ENCODE results near the gene TAOK3. TPM values are rescaled to one million over a fixed set of nuclear protein-coding genes. Genes with fewer than 3 reads are reported as not detected.
A peak's percentile ranks its signal among the peaks of the same experiment; 100 is the strongest.

Gene TAOK3
- total RNA-seq, 1 donor from 2014 or later = 15.7 TPM

GRCh38 chr12:118107694-118108093 is 265.0 kb downstream of the TAOK3 start:
- Histone ChIP-seq H3K4me3 (ENCODE audit: insufficient read depth, low read depth, low read length) (no peak overlapping the region), H3K4me2 (ENCODE audit: low read length) (no peak overlapping the region), H3K4me1 (ENCODE audit: insufficient read depth, low read length) (peaks cover 3% of the 10 kb centered on the region), H3K27me3 (ENCODE audit: insufficient read depth, low read length) (no peaks in the 10 kb centered on the region), H4K20me1 (ENCODE audit: insufficient read depth, low read length) (no peaks in the 10 kb centered on the region), H3K9me3 (ENCODE audit: insufficient read depth, low read depth, low read length) (no peaks in the 10 kb centered on the region), H2AFZ (ENCODE audit: low read depth, low read length) (no peak overlapping the region), H3K27ac (ENCODE audit: low read depth, low read length) (no peak overlapping the region), H3K79me2 (ENCODE audit: insufficient read depth, low read length) (no peaks in the 10 kb centered on the region), H3K9ac (ENCODE audit: low read length) (no peak overlapping the region), H3K36me3 (ENCODE audit: insufficient read depth, low read length) (no peaks in the 10 kb centered on the region)
- peaks cover 3% of the 10 kb centered on the region for H3K4me1 Mint-ChIP-seq (ENCODE audit: low read depth, unreplicated experiment)
- H3K36me3 Mint-ChIP-seq (ENCODE audit: low read depth, unreplicated experiment) = no peaks in the 10 kb centered on the region
- no peak overlapping the region for H3K27ac Mint-ChIP-seq (ENCODE audit: unreplicated experiment)
- DNase-seq (ENCODE audit: low read depth) = no peak
- H3K27me3 Mint-ChIP-seq (ENCODE audit: low read depth, unreplicated experiment) = no peaks in the 10 kb centered on the region
- no peaks in the 10 kb centered on the region for H3K9me3 Mint-ChIP-seq (ENCODE audit: unreplicated experiment)
- no peak overlapping the region for H3K4me3 Mint-ChIP-seq (ENCODE audit: unreplicated experiment)
- no peak for FAIRE-seq
- TF ChIP-seq, protein P1, sequence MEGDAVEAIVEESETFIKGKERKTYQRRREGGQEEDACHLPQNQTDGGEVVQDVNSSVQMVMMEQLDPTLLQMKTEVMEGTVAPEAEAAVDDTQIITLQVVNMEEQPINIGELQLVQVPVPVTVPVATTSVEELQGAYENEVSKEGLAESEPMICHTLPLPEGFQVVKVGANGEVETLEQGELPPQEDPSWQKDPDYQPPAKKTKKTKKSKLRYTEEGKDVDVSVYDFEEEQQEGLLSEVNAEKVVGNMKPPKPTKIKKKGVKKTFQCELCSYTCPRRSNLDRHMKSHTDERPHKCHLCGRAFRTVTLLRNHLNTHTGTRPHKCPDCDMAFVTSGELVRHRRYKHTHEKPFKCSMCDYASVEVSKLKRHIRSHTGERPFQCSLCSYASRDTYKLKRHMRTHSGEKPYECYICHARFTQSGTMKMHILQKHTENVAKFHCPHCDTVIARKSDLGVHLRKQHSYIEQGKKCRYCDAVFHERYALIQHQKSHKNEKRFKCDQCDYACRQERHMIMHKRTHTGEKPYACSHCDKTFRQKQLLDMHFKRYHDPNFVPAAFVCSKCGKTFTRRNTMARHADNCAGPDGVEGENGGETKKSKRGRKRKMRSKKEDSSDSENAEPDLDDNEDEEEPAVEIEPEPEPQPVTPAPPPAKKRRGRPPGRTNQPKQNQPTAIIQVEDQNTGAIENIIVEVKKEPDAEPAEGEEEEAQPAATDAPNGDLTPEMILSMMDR (IDR thresholded peaks at IDR 0.05; ENCODE audit: insufficient read depth, low read depth, low read length) = no peak
- no peak for TF ChIP-seq EZH2 (IDR thresholded peaks at IDR 0.05; ENCODE audit: insufficient read depth, low read length)

- no peak for DNase-seq (ENCODE audit: low read depth)
- no peaks in the 10 kb centered on the region for H3K27me3 Mint-ChIP-seq (ENCODE audit: low read depth, unreplicated experiment)
- H3K9ac ChIP-seq (ENCODE audit: low read length) = no peak overlapping the region
- no peaks in the 10 kb centered on the region for H4K20me1 ChIP-seq (ENCODE audit: insufficient read depth, low read length)
- no peak overlapping the region for H2AFZ ChIP-seq (ENCODE audit: low read depth, low read length)
- no peak overlapping the region for H3K27ac Mint-ChIP-seq (ENCODE audit: unreplicated experiment)
- no peak overlapping the region for H3K4me2 ChIP-seq (ENCODE audit: low read length)
- H3K9me3 ChIP-seq (ENCODE audit: insufficient read depth, low read depth, low read length) = no peaks in the 10 kb centered on the region
- H3K4me3 ChIP-seq (ENCODE audit: insufficient read depth, low read depth, low read length) = no peak overlapping the region
- no peak for FAIRE-seq
- no peaks in the 10 kb centered on the region for H3K9me3 Mint-ChIP-seq (ENCODE audit: unreplicated experiment)
- H3K4me1 ChIP-seq (ENCODE audit: insufficient read depth, low read length) = peaks cover 3% of the 10 kb centered on the region
- TF ChIP-seq, protein P1 (IDR thresholded peaks at IDR 0.05; ENCODE audit: insufficient read depth, low read depth, low read length) = no peak
- no peak for TF ChIP-seq EZH2 (IDR thresholded peaks at IDR 0.05; ENCODE audit: insufficient read depth, low read length)
- H3K36me3 ChIP-seq (ENCODE audit: insufficient read depth, low read length) = no peaks in the 10 kb centered on the region
- no peak overlapping the region for H3K27ac ChIP-seq (ENCODE audit: low read depth, low read length)
- H3K36me3 Mint-ChIP-seq (ENCODE audit: low read depth, unreplicated experiment) = no peaks in the 10 kb centered on the region
- H3K79me2 ChIP-seq (ENCODE audit: insufficient read depth, low read length) = no peaks in the 10 kb centered on the region
- H3K4me1 Mint-ChIP-seq (ENCODE audit: low read depth, unreplicated experiment) = peaks cover 6% of the 10 kb centered on the region
- no peak overlapping the region for H3K4me3 Mint-ChIP-seq (ENCODE audit: unreplicated experiment)
- H3K27me3 ChIP-seq (ENCODE audit: insufficient read depth, low read length) = no peaks in the 10 kb centered on the region
These were observed 265.7 kb downstream of the TAOK3 start for GRCh38 chr12:118107011-118107410.

DNA sequence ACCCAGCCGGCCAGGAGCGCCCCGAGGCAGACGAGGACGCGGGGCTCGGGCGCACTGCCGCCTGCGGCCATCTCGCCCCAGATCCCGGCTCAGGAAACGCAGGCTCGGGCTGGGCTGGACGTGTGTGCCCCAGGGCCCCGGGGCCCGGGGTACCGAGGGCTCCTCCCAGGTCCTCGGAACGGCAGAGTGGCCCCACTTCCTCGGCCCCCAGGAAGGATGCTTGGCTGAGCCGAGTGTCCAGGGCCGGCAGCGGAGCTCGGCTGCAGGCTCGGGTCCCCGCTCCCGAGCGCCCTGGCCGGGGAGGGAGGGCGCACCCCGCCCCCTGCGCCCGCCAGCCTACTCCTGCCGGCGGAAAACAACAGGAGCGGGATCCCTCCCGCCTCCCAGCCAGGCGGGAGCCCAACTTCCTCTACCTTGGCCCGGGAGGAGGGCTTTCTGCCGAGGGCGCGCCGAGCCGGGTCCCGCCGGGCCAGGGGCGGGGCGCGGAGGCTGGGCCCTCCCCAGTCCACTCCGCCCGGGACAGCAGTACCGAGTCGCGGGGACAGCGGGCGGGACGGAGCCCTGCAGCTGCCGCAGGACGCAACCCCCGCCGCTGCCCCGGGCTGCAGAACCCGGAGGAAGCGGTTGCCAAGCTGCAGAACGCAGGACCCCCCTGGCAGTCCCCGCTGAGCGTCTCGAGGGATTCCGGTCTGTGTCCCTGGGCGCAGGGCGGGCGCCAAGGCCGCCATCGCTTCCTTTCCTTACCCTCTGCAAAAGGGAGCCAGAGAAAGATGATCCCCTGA is 268.9 kb downstream of the TAOK3 start, which contains the start of gene VSIG10:
Gene VSIG10 (minus strand): TSS at position 411 of the 782 bp plus-strand sequence. CDS start 340 bp downstream, at position 71.
- Histone ChIP-seq H3K79me2 (ENCODE audit: insufficient read depth, low read length) (no peaks in the 10 kb centered on the region), H3K9ac (ENCODE audit: low read length) (peak within 1 kb of the TSS; percentile 82), H3K27me3 (ENCODE audit: insufficient read depth, low read length) (no peaks in the 10 kb centered on the region), H3K4me1 (ENCODE audit: insufficient read depth, low read length) (peaks cover 3% of the 10 kb centered on the region), H4K20me1 (ENCODE audit: insufficient read depth, low read length) (no peaks in the 10 kb centered on the region), H3K36me3 (ENCODE audit: insufficient read depth, low read length) (no peaks in the 10 kb centered on the region), H3K9me3 (ENCODE audit: insufficient read depth, low read depth, low read length) (no peaks in the 10 kb centered on the region), H2AFZ (ENCODE audit: low read depth, low read length) (peak within 1 kb of the TSS; percentile 96), H3K4me2 (ENCODE audit: low read length) (peak within 1 kb of the TSS; percentile 99), H3K27ac (ENCODE audit: low read depth, low read length) (peak within 1 kb of the TSS; percentile 53), H3K4me3 (ENCODE audit: insufficient read depth, low read depth, low read length) (peak within 1 kb of the TSS; percentile 79)
- Mint-ChIP-seq H3K9me3 (ENCODE audit: unreplicated experiment) (no peaks in the 10 kb centered on the region), H3K4me1 (ENCODE audit: low read depth, unreplicated experiment) (peaks cover 6% of the 10 kb centered on the region), H3K27me3 (ENCODE audit: low read depth, unreplicated experiment) (no peaks in the 10 kb centered on the region), H3K4me3 (ENCODE audit: unreplicated experiment) (peak within 1 kb of the TSS; percentile 92), H3K27ac (ENCODE audit: unreplicated experiment) (peak within 1 kb of the TSS; percentile 80), H3K36me3 (ENCODE audit: low read depth, unreplicated experiment) (no peaks in the 10 kb centered on the region)
- peak; percentile 42 for DNase-seq (ENCODE audit: low read depth)
- FAIRE-seq = no peak
- TF ChIP-seq, protein P1 (IDR thresholded peaks at IDR 0.05; ENCODE audit: insufficient read depth, low read depth, low read length) = no peak
- no peak for TF ChIP-seq EZH2 (IDR thresholded peaks at IDR 0.05; ENCODE audit: insufficient read depth, low read length)

All from astrocyte (in vitro differentiated cells and primary cell).